Nephron progenitor cell (in vitro differentiated cells): ENCODE measurements around the gene FAM174C.

Experiments
- DNase-seq: peaks from one replicate; pipeline ENCODE4 v3.0.0; 2021
- H3K27ac Mint-ChIP-seq: 2 replicates; pipeline ENCODE4 v1.8.0; 2021; ENCODE audit warnings: mild to moderate bottlenecking, moderate library complexity, mixed read lengths
- H3K27me3 Mint-ChIP-seq: 2 replicates; pipeline ENCODE4 v1.8.0; 2021; ENCODE audit warnings: mild to moderate bottlenecking, low read depth, mixed read lengths; ENCODE audit not compliant: poor library complexity
- H3K36me3 Mint-ChIP-seq: 2 replicates; pipeline ENCODE4 v1.8.0; 2021; ENCODE audit warnings: low read depth, mixed read lengths
- H3K4me1 Mint-ChIP-seq: 2 replicates; pipeline ENCODE4 v1.8.0; 2021; ENCODE audit warnings: mixed read lengths
- H3K4me3 Mint-ChIP-seq: 2 replicates; pipeline ENCODE4 v1.8.0; 2021; ENCODE audit warnings: mild to moderate bottlenecking, moderate library complexity, mixed read lengths
- H3K9me3 Mint-ChIP-seq: 2 replicates; pipeline ENCODE4 v1.8.0; 2021; ENCODE audit warnings: mild to moderate bottlenecking, moderate library complexity, mixed read lengths
- CTCF ChIP-seq: fragments of 200-600 bp; sonication (generic); IDR thresholded peaks from 2 replicates; pipeline ENCODE4 v1.5.0; 2021; ENCODE audit warnings: antibody characterized with exemption

The FAM174C gene

GRCh38 chr19:1288226-1288612 is 12.9 kb downstream of the FAM174C start:
- H3K36me3 Mint-ChIP-seq: no peaks in the 10 kb centered on the region
- H3K27me3 Mint-ChIP-seq: peaks cover 19% of the 10 kb centered on the region
- H3K27ac Mint-ChIP-seq: no peak overlapping the region
- H3K4me1 Mint-ChIP-seq: peaks cover 15% of the 10 kb centered on the region
- DNase-seq: no peak
- TF ChIP-seq CTCF: no peak
- H3K4me3 Mint-ChIP-seq: peak overlapping the region; percentile 64
- no peaks in the 10 kb centered on the region for H3K9me3 Mint-ChIP-seq

- TF ChIP-seq CTCF: no peak
- Mint-ChIP-seq H3K4me1 (peaks cover 15% of the 10 kb centered on the region), H3K27ac (no peak overlapping the region), H3K4me3 (no peak overlapping the region), H3K27me3 (peaks cover 15% of the 10 kb centered on the region), H3K9me3 (no peaks in the 10 kb centered on the region), H3K36me3 (no peaks in the 10 kb centered on the region)
- no peak for DNase-seq
Measured at GRCh38 chr19:1288833-1289685, 13.7 kb downstream of the FAM174C start.

DNA sequence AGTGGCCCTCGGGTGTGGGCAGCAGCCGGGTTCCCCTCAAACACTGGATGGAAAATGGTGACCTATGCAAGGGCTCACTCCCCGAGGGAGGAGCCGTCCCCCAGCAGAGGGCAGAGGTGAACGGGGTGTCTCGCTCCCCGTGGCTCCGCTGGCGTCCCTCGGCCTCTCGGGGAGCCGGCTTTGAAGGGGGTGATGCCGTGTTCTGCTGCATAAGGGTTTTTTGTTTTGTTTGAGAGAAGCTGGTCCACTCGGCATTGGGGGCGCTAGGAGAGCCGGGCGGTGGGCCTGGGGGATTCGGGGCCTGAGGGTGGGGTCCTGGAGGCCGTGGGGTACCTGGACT is 14.3 kb downstream of the FAM174C start:
- peaks cover 9% of the 10 kb centered on the region for H3K4me1 Mint-ChIP-seq
- peaks cover 12% of the 10 kb centered on the region for H3K27me3 Mint-ChIP-seq
- no peaks in the 10 kb centered on the region for H3K36me3 Mint-ChIP-seq
- TF ChIP-seq CTCF: no peak
- H3K27ac Mint-ChIP-seq: no peak overlapping the region
- H3K9me3 Mint-ChIP-seq: no peaks in the 10 kb centered on the region
- no peak for DNase-seq
- H3K4me3 Mint-ChIP-seq: no peak overlapping the region

DNA sequence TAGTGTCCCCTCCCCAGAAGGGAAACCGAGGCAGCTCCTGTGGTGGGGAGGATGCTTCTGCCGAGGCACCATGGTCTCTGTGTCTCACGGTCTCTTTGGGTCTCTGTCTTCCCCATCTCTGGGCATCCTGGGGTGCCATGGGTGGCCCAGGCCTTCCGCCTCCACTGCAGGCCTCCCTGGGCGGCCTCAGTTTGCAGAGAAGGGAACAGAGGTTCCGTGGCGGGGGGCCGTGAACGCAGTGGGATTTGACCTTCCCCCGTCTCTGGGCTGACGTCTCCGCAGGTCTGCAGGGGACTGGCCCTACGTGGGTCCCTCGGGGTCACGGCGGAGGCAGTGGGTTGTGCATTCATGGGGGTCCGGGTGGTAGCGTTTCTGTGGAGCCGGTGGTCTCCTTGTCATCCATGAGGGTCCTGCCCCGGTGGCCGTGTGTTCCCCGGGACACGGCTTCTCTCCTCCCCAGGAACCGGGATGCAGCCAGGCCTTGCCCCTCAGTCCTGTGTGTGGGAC is 14.9 kb downstream of the FAM174C start:
- no peak for DNase-seq
- peaks cover 6% of the 10 kb centered on the region for H3K27me3 Mint-ChIP-seq
- no peaks in the 10 kb centered on the region for H3K9me3 Mint-ChIP-seq
- H3K4me1 Mint-ChIP-seq: peaks cover 4% of the 10 kb centered on the region
- H3K27ac Mint-ChIP-seq: no peak overlapping the region
- H3K36me3 Mint-ChIP-seq: no peaks in the 10 kb centered on the region
- TF ChIP-seq CTCF: no peak
- H3K4me3 Mint-ChIP-seq: no peak overlapping the region

- no peak for TF ChIP-seq CTCF
- no peak overlapping the region for H3K4me3 Mint-ChIP-seq
- H3K36me3 Mint-ChIP-seq: no peaks in the 10 kb centered on the region
- H3K4me1 Mint-ChIP-seq: peaks cover 4% of the 10 kb centered on the region
- no peak for DNase-seq
- H3K27ac Mint-ChIP-seq: no peak overlapping the region
- no peaks in the 10 kb centered on the region for H3K9me3 Mint-ChIP-seq
- H3K27me3 Mint-ChIP-seq: peaks cover 5% of the 10 kb centered on the region
Measured at GRCh38 chr19:1290703-1291651, 15.6 kb downstream of the FAM174C start.
